Activated T-helper 2 cell treated with anti-CD3 and anti-CD28 coated beads, Interferon-gamma antibody, Interleukin-2, Interleukin-4, amounts not matched to agents 10 μg/mL and 5 μg/mL and 100 μg/mL, durations not matched to agents 14 hours and 24 hours and 36 hours (primary cell): ENCODE results near the gene USP44. TPM values are rescaled to one million over a fixed set of nuclear protein-coding genes. Genes with fewer than 3 reads are reported as not detected.

Experiments
- DNase-seq: peaks from one replicate; pipeline ENCODE4 v3.0.0; 2021; ENCODE audit warnings: low spot score
- H3K27ac Mint-ChIP-seq: one replicate; pipeline ENCODE4 v1.8.0; 2021; ENCODE audit warnings: mixed read lengths
- H3K27me3 Mint-ChIP-seq: one replicate; pipeline ENCODE4 v1.8.0; 2021; ENCODE audit warnings: low read depth, mixed read lengths
- H3K36me3 Mint-ChIP-seq: one replicate; pipeline ENCODE4 v1.8.0; 2021; ENCODE audit warnings: low read depth, mixed read lengths
- H3K4me1 Mint-ChIP-seq: one replicate; pipeline ENCODE4 v1.8.0; 2021; ENCODE audit warnings: low read depth, mixed read lengths
- H3K4me3 Mint-ChIP-seq: one replicate; pipeline ENCODE4 v1.8.0; 2021; ENCODE audit warnings: low read depth, mild to moderate bottlenecking, moderate library complexity, mixed read lengths
- H3K9me3 Mint-ChIP-seq: one replicate; pipeline ENCODE4 v1.8.0; 2021; ENCODE audit warnings: mixed read lengths
- intact Hi-C: fragments of 100-400 bp; cut with micrococcal nuclease; formaldehyde crosslinking; loops from one replicate; pipeline ENCODE4 v1.15.1; 2023
- total RNA-seq: library from RNA; stranded (reverse); gene quantifications from 2 replicates; pipeline ENCODE4 v1.2.3, GENCODE V29; 2022

USP44 gene
- total RNA-seq, 1 donor from 2014 or later, result 5.7 TPM

DNA sequence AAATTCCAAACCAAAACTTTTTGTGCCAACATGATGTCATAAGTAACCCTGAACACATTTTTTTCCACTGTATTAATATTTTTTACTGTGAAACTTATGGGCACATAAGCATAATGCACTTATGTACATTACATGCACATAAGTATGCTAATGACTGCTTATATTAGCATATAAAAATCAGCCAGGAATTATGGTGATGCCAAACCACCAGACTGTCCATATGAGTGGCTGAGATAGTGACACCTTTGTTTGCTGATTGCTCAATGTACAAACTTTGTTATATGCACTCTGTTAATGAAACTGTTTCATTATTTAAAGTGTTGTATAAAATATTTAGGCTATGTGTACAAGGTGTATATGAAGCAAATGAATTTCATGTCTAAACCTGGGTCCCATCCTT lies 32.3 kb downstream of the USP44 start:
- Mint-ChIP-seq H3K4me3 (no peak overlapping the region), H3K9me3 (no peaks in the 10 kb centered on the region), H3K36me3 (peaks cover 20% of the 10 kb centered on the region), H3K27me3 (no peaks in the 10 kb centered on the region), H3K27ac (no peak overlapping the region), H3K4me1 (peaks cover 6% of the 10 kb centered on the region)
- DNase-seq, result no peak
- intact Hi-C loops, result no loop called here

- intact Hi-C loops, result no loop called here
- no peak for DNase-seq
- no peak overlapping the region for H3K27ac Mint-ChIP-seq
- H3K36me3 Mint-ChIP-seq, result peaks cover 37% of the 10 kb centered on the region
- no peak overlapping the region for H3K4me3 Mint-ChIP-seq
- no peaks in the 10 kb centered on the region for H3K9me3 Mint-ChIP-seq
- peaks cover 6% of the 10 kb centered on the region for H3K4me1 Mint-ChIP-seq
- no peaks in the 10 kb centered on the region for H3K27me3 Mint-ChIP-seq
These were observed 34.0 kb downstream of the USP44 start for GRCh38 chr12:95517246-95517645.

DNA sequence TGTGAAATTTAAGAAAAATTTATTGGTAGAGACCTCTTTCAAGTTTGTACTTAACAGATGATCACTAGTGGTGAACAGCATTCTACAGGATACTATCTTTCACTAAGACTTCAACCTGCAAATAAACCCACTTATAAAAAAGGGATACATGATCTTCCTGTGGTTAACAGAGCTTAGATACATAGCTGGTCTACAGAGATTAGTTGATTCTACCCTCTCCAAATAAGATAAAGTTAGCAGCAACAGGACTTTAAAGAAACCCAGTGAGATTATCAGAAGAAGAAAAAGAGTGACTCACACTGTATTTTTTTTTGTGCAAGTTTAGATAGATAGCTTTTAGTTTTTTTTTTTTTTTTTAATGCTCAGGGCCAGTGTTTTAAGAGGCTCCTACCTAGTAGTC lies 34.5 kb downstream of the USP44 start:
- Mint-ChIP-seq H3K27ac (peak overlapping the region; percentile 38), H3K27me3 (no peaks in the 10 kb centered on the region), H3K4me3 (no peak overlapping the region), H3K4me1 (peaks cover 6% of the 10 kb centered on the region), H3K36me3 (peaks cover 37% of the 10 kb centered on the region), H3K9me3 (no peaks in the 10 kb centered on the region)
- intact Hi-C loops, result no loop called here
- no peak for DNase-seq

DNA sequence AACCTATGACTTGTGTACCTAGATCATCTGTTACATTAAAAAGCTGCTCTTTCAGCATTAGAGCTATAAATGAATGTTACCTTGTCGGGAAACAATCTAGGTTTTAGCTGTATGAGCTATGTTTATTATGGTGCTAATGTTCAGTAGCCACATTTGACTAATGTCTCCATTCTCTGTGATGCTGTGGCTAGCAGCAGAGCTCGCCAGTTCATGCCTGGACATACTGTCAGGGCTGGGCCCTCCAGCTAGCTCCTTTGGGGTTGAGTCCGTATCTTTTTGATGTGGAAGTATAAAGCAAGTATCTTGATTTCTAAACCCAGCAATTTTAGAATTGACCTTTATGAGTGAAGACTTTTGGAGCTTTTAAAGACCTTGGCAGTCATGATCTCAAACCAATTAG lies 36.1 kb downstream of the USP44 start:
- Mint-ChIP-seq H3K36me3 (peaks cover 47% of the 10 kb centered on the region), H3K27ac (no peak overlapping the region), H3K4me1 (peaks cover 6% of the 10 kb centered on the region), H3K4me3 (no peak overlapping the region), H3K9me3 (no peaks in the 10 kb centered on the region), H3K27me3 (no peaks in the 10 kb centered on the region)
- intact Hi-C loops, result no loop called here
- DNase-seq, result no peak

- intact Hi-C loops, result no loop called here
- peaks cover 6% of the 10 kb centered on the region for H3K4me1 Mint-ChIP-seq
- no peaks in the 10 kb centered on the region for H3K9me3 Mint-ChIP-seq
- DNase-seq, result no peak
- H3K27ac Mint-ChIP-seq, result no peak overlapping the region
- H3K36me3 Mint-ChIP-seq, result peaks cover 59% of the 10 kb centered on the region
- no peak overlapping the region for H3K4me3 Mint-ChIP-seq
- H3K27me3 Mint-ChIP-seq, result no peaks in the 10 kb centered on the region
These were observed 37.7 kb downstream of the USP44 start for GRCh38 chr12:95513599-95513998.

- Mint-ChIP-seq H3K27me3 (no peaks in the 10 kb centered on the region), H3K9me3 (no peaks in the 10 kb centered on the region), H3K4me1 (peaks cover 6% of the 10 kb centered on the region), H3K27ac (no peak overlapping the region), H3K36me3 (peaks cover 68% of the 10 kb centered on the region), H3K4me3 (no peak overlapping the region)
- intact Hi-C loops, result loop anchor here (2.0 kb wide), 1 partner anchor 17 kb away; no protein-coding TSS in a partner anchor
- no peak for DNase-seq
These were observed 39.3 kb downstream of the USP44 start for GRCh38 chr12:95511977-95512376.

GRCh38 chr12:95509300-95509699 lies 42.0 kb downstream of the USP44 start:
- no peaks in the 10 kb centered on the region for H3K27me3 Mint-ChIP-seq
- H3K4me1 Mint-ChIP-seq, result no peaks in the 10 kb centered on the region
- intact Hi-C loops, result no loop called here
- no peak overlapping the region for H3K4me3 Mint-ChIP-seq
- no peak for DNase-seq
- peaks cover 79% of the 10 kb centered on the region for H3K36me3 Mint-ChIP-seq
- H3K9me3 Mint-ChIP-seq, result no peaks in the 10 kb centered on the region
- H3K27ac Mint-ChIP-seq, result no peak overlapping the region

GRCh38 chr12:95506707-95507523 lies 44.4 kb downstream of the USP44 start:
- Mint-ChIP-seq H3K4me1 (peaks cover 7% of the 10 kb centered on the region), H3K9me3 (no peaks in the 10 kb centered on the region), H3K27me3 (no peaks in the 10 kb centered on the region), H3K27ac (no peak overlapping the region), H3K36me3 (peaks cover 78% of the 10 kb centered on the region), H3K4me3 (no peak overlapping the region)
- DNase-seq, result no peak
- intact Hi-C loops, result no loop called here

DNA sequence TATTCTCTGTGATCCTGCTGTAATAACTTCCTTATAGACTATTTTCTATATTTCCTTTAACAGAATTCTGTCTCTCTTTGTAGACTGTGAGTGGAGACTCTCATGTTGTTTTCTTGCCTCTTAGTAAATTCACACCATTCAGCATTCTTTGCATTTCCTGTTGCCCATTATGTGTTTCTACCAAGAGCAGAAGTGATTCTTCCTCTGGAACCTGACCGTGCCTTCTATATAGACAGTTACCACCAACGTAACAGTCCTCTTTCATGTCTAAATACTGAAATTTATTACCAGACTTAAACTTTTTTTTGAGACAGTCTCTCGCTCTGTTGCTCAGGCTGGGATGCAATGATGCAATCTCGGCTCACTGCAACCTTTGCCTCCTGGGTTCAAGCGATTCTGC lies 46.2 kb downstream of the USP44 start:
- H3K4me1 Mint-ChIP-seq, result peaks cover 9% of the 10 kb centered on the region
- intact Hi-C loops, result no loop called here

DNA sequence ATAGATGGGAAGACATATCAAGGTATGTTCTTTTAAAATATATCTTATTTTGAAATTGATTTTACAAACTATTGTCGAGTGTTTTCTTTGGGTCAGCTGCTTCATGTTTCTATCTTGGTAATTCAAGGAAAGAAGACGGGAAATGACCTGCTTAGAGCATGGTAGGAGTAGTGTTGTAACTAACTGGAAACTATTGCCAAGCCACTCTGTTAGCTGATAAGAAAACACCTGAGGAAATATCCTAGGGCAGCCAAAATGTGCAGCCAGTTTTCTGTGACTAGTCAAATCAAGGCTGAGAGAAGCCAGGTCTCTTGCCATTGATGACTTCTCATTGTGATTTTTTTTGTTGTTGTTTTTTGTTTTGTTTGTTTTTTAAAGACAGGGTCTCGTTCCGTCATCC lies 47.1 kb downstream of the USP44 start:
- Mint-ChIP-seq H3K9me3 (no peaks in the 10 kb centered on the region), H3K27me3 (no peaks in the 10 kb centered on the region), H3K4me1 (peaks cover 9% of the 10 kb centered on the region), H3K4me3 (no peak overlapping the region), H3K27ac (no peak overlapping the region), H3K36me3 (peaks cover 76% of the 10 kb centered on the region)
- intact Hi-C loops, result no loop called here
- DNase-seq, result no peak

More for the DNA sequence above, 46.2 kb downstream of the USP44 start:
- Mint-ChIP-seq H3K36me3 (peaks cover 73% of the 10 kb centered on the region), H3K27ac (no peak overlapping the region), H3K4me3 (no peak overlapping the region), H3K27me3 (no peaks in the 10 kb centered on the region), H3K9me3 (no peaks in the 10 kb centered on the region)
- no peak for DNase-seq

DNA sequence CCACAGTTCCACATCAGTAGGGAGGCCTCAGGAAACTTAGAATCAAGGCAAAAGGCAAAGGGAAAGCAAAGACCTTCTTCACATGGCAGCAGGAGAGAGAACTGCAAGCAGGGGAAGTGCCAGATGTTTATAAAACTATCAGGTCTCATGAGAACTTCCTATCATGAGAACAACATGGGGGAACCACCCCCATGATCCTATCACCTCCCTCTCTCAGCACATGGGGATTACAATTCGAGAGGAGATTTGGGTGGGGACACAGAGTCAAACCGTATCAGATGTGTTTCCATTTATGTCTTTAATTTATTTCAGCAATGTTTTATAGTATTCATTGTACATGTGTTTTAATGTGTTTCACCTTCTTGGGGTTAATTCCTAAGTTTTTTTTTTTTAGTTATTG lies 51.5 kb downstream of the USP44 start:
- DNase-seq, result no peak
- intact Hi-C loops, result no loop called here
- Mint-ChIP-seq H3K4me3 (no peak overlapping the region), H3K4me1 (peaks cover 9% of the 10 kb centered on the region), H3K9me3 (no peaks in the 10 kb centered on the region), H3K36me3 (peaks cover 84% of the 10 kb centered on the region), H3K27ac (no peak overlapping the region), H3K27me3 (no peaks in the 10 kb centered on the region)

GRCh38 chr12:95498968-95499367 lies 52.3 kb downstream of the USP44 start:
- H3K36me3 Mint-ChIP-seq, result peaks cover 81% of the 10 kb centered on the region
- intact Hi-C loops, result no loop called here
- peaks cover 9% of the 10 kb centered on the region for H3K4me1 Mint-ChIP-seq
- H3K27me3 Mint-ChIP-seq, result no peaks in the 10 kb centered on the region
- H3K9me3 Mint-ChIP-seq, result no peaks in the 10 kb centered on the region
- H3K4me3 Mint-ChIP-seq, result no peak overlapping the region
- no peak for DNase-seq
- H3K27ac Mint-ChIP-seq, result no peak overlapping the region

- H3K4me3 Mint-ChIP-seq, result no peak overlapping the region
- H3K36me3 Mint-ChIP-seq, result peaks cover 67% of the 10 kb centered on the region
- intact Hi-C loops, result no loop called here
- no peak overlapping the region for H3K27ac Mint-ChIP-seq
- DNase-seq, result no peak
- H3K4me1 Mint-ChIP-seq, result peaks cover 2% of the 10 kb centered on the region
- H3K27me3 Mint-ChIP-seq, result no peaks in the 10 kb centered on the region
- no peaks in the 10 kb centered on the region for H3K9me3 Mint-ChIP-seq
These were observed 54.2 kb downstream of the USP44 start for GRCh38 chr12:95497031-95497430.
